GM21381 (cell line): Measurements from ENCODE around the gene CCKAR.
"Not testable (repeated sequence)": the region's sequence is repeated elsewhere in the genome, so short reads cannot be mapped to it uniquely, and the experiment has no call there.

Source experiments
- ATAC-seq: cut with Tn5 transposase; IDR thresholded peaks from one replicate; pipeline ENCODE4 v1.9.1; 2021; ENCODE audit warnings: mild to moderate bottlenecking, moderate library complexity; ENCODE audit not compliant: unreplicated experiment

CCKAR gene, protein sequence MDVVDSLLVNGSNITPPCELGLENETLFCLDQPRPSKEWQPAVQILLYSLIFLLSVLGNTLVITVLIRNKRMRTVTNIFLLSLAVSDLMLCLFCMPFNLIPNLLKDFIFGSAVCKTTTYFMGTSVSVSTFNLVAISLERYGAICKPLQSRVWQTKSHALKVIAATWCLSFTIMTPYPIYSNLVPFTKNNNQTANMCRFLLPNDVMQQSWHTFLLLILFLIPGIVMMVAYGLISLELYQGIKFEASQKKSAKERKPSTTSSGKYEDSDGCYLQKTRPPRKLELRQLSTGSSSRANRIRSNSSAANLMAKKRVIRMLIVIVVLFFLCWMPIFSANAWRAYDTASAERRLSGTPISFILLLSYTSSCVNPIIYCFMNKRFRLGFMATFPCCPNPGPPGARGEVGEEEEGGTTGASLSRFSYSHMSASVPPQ

DNA sequence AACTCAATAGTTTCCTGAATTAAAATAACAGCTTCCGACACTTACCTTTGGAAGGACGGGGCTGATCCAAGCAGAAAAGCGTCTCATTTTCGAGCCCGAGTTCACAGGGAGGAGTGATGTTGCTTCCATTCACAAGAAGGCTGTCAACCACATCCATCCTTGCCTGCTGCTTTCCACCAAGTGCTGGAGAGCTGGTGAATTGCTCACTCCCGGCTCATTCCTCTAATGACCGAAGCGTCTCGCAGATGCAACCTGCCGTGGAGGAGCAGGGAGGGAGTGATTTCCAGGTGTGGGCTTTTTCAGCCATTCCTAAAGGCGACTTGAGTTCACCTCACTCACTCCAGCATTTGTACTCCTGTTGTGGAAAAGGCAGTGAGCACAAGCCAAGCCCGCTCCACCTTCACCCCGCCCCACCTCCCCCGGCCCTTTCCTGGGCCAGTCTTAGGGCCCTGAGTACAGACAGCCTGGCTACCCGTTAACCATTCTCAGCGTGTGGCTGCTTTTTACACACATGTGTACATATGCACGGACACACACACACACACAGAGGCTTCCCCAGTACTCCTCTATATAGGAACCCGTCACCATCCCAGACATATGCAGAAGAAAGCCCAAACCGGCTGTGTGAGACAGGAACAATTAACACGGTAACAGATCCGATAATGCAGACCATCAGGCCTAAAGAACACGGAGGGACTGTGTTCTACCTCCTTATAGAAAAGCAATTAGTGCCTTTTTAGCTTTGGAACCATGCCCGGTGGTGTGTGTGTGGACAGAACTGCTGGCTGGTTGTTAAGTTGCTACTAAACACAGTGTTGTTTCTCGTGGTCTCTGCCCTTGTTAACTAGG lies at the start of gene CCKAR:
TSS of gene CCKAR (minus strand) at position 374 of the 849 bp plus-strand sequence. CDS start at position 157, 217 bp downstream.
- ATAC-seq = no peak

DNA sequence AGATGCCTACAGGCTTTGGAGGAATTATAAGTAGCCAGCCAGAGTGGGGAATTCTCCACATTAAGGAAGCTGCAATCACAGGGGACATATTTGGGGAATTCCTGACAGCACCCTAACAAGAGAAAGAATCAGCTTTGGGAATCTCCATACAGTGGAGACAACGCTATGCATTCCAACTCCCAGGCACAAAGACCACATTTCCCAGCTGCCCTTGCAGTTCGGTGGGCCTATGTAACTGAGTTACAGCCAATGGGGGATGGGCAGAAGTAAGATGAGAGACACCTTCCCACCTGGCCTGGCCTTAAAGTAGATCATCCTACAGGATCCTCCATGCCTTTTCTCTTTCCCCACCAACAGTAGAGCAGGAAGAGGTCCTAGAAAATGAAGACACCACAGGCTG lies 43.4 kb upstream of the CCKAR start:
- no peak for ATAC-seq

DNA sequence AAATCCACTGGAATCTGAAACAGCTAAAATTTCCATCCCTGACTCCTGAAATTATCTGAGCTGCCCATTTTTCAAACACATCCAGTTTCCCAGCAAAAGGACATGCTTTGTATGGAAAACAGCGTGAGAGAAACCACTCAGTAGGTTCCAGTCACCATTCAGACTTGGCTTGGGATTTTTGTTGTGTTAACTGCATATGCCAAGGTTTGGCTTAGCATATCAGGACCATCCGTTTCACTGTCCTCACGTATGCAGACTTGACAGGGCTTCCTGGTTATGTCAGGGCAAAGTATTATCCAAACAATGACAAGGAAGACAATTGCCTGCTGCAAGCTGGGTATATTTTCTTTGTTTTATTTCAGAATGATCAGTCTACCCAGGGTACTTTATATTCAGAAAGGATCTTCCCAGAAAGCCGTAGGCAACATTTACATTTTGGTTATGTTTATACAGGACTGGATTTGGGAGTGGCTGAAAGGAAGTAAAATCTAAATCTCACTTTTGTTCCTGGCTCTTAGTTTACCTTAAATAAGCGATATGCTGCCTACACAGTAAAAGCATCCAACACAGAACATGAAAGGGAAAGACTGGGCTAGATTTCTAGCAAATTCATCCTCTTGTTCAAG lies 41.3 kb upstream of the CCKAR start:
- ATAC-seq = no peak

DNA sequence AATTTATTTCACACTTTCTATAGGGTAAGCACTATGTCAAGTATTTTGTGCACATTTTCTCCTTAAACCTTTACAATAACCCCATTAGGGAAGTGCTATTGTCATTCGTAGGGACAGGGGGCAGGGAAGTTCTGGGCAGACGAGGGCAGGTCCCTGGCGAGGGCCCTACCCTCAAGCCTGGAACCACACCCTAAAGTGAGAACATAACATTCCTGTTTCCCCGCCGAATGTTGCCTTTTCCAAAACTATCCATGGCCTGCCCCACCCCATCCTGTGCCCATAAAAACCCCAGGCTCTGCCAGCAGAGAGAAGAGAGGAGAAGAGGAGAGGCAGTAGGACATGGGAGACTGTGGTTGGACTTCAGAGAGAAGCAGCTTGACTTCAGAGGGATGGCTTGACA lies 39.8 kb upstream of the CCKAR start:
- no peak for ATAC-seq

DNA sequence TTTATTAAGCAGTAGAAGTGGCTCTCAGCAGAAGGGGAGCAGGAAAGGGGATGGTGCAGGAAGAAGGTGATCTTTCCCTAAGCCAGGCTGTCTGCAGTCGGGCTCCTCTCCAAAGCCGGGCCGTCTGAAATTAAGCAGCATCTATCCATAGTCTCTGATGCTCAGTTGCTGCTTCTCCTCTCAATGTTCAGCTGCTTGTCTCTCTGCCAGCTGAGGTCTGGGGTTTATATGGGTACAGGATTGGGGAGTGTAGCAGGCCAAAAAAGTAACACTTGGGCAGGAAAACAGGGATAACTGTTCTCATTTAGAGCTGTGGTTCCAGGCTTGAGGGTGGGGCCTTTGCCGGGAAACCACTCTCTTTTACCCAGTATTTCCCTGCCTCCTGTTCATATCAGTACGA lies 39.2 kb upstream of the CCKAR start:
- ATAC-seq = no peak

DNA sequence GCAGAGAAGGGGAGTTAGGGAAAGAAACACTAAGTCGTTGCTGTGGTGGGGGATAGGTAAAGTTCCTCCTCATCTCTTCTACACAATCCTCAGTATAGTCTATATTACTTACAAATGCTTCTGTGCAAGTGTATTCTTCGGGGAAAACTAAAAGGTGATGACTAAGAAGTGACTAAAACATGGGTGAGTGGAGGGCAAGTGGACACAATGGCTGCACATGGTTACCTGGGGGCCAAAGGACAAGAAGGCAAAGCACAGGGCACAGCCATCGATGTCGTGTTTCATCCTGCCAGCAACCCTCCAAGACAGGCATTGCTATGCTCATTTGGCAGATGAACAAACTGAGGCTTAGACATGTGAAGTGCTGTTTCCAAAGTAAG lies 35.5 kb upstream of the CCKAR start:
- ATAC-seq = no peak

DNA sequence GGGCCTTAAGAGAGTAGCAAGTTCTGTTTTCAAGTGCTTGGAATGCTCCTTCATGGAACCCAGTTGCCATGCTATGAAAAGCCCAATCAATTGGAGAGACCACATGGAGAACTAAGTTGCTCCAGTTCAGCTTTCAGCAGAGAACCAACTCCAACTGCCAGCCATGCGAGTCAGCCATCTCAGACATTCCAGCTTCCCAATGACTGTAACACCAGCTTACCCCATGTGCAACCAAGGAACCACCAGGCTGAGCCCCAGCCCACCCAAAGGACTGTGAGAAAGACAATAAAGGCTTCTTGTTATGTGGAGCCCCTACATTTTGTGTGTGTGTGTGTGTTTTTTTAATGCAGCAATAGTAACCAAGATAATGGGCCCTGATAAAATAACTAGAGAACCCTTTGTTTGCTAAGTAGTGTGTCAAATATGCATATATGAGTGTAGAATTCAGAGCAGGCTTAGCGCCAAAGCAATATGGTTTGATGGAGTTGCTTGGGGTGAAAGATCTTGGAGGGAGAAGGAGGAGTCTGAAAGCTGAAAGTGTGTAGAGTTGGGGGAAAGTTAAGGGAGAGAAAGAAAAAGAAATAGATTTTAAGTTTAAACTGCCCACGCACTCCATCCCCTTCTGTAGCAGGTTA lies 35.0 kb upstream of the CCKAR start:
- ATAC-seq = no peak

DNA sequence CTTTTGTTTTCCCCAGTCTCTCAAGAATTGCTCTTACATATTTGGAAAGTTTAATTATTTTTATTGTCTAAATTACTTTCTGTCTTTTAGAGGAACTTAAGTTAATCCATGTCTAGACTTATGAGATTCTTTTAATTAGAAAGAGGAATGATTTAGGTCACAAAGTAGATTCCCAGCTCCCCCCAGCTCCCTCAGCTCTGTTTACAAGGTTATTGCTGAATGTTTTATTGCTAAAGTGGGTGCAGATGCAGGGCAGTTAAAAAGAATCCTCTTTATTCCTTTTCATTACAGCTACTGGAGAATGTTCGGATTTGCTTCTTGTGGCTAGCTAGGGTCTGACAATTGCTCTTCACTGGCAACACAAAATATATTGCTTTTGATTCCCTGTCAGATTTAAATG lies 33.7 kb upstream of the CCKAR start:
- ATAC-seq = no peak

DNA sequence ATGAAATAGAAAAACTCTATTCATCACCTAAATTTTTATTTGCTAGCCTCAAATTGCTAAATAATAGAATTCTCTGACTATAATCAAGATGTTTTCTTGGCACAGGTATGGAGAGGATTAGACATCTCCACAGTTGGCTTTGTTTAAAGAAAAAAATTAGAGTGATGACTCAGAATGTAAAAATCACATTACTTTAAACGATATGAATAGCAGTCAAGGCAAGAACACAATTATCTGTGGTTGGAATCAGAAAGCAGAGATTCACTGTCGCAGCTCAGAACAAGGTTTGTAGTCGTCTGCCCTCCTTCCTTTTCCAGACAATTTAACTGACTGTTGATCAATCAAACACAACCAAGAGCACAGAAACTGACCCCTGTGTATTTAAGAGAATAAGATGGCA lies 32.2 kb upstream of the CCKAR start:
- ATAC-seq = no peak

DNA sequence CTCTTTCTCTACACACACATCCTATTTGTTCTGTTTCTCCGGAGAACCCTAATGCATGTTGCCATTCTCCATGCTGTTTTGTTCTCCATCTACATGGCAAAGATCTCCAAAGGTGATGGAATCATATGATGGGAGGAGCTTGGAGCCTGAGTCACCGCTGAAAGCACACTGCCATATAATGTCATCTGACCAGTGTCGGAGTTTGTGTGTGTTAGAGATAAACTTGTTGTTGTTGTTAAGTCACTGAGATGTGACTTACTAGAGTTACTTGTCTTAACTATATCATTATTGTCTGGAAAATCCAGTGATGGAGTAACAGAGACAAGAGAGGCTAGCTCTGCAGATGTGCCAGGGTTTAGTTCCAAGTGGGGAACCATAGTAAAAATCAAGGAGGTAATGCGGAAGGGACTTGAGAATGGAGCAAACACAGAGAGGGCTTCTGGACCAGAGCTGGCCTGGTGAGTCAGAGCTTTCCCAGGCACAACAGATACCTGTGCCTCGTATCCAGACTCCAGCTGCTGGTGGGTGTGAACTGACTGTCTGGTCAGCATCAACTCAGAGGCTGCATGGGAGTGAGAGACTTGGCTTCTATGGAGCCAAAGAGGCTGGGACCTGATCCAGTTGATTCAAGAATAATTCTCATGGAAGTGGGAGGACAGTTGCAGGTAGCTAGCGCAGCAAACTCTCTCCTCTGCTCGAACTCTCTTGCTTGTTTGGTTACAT lies 30.6 kb upstream of the CCKAR start:
- no peak for ATAC-seq

DNA sequence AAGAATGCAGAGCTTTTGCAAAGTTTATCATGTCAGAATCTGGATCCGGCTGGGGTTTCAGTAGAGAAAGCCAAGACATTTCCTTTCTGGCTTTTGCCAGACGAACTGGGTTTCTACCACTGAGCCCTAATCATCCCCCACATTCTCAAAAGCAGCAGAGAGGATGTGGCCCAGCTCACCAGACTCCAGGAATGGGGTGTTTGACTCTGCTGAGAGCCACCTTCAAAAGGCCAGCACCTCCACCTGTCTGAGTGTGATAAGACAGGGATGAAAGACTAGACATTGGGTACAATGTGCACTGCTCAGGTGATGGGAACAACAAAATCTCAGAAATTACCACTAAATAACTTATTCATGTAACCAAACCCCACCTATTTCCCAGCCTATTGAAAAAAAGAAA lies 25.7 kb upstream of the CCKAR start:
- ATAC-seq = no peak

DNA sequence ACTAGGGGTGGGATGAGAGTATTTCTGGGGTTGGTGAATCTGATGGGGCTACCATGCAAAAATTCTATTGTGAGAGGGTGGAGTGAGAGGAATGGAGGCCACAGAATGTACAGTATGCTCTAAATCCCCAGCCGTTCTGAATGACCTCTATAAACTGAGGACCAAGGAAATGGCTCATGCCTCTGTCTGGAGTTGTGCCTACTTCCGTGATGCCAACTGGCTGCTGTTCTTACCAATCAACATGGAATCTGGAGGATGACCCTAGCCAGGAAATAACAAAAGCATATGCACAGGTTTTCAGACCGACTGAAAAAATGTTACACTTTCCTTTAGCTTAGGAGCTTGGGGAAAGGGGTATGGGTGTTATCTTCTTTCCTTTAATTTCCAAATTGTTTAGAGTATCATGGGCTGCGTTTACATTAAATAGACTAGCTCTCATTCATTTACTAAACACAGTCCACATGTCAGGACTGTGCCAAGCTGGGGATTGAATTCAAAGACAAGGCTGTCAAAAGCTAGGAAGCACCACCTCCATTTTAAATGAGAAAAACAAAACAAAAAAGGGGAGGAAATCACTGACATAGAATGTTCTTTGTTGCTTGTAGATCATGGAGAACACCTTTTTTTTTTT lies 20.2 kb upstream of the CCKAR start:
- ATAC-seq = no peak

DNA sequence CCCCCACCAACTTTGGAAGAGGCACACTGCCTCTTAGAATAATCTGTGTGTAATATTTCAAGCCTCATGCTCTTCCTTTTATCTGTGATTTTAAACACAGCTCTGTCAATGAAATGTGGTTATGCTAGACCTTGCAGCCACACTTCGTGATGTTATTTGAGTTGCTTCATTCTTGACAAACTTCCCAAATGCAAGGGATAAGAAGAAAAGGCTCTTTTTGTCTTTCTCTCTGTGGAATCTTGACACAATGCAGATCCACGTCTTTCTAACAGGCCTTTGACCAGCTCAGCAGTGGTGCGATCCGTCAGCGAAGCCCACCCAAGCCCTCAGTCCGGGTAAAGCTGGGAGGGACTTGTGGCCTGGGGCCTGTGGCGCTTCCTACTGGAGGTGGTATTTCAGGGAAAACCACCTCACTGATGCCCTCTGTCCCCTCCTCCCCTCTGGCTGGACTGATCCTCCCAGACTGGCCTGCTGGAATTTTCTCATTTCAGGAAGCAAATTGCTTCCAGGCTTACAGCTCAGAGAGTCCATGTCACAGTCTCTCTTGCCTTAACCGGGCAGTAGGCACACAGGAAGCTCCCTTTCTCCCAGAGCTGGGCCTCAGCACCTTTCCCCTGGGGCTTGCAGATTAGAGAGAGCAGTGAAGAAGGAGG lies 19.5 kb upstream of the CCKAR start:
- ATAC-seq = no peak

DNA sequence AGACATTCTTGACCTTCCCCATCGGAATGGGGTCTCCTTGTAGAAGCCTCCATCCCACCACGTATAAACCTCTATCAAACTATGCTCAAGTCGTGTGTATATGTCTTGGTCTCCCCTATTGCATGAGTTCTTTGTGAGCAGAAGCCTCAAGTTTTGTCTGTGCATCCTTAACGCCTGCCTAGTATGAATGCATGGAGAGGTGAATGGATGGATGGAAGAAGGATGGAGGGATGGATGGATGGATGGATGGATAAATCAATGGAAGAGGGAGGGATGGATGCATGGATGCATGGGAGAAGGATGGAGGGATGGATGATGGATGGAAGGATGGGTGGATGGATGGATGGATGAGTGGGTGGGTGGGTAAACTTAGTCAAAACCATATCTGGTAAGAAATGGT lies 17.0 kb upstream of the CCKAR start:
- ATAC-seq = no peak

DNA sequence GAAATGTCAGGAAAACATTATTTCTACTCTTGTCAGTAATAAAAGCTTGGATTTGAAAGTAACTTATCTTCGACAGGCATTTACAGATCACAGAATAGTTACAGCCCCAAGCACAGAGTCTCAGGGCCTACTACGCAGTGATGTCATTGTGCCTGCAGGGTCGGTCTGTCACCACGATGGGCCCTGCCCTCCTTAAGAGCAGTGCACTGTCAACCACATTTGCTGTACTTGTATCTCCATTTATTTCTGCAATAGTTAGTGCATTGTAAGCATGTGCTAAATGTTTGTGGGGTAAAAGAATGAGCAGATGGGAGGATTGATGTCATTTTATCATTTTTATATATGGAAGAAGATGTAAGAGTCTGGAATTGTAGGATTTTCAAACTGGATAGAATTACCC lies 13.6 kb upstream of the CCKAR start:
- ATAC-seq = no peak

DNA sequence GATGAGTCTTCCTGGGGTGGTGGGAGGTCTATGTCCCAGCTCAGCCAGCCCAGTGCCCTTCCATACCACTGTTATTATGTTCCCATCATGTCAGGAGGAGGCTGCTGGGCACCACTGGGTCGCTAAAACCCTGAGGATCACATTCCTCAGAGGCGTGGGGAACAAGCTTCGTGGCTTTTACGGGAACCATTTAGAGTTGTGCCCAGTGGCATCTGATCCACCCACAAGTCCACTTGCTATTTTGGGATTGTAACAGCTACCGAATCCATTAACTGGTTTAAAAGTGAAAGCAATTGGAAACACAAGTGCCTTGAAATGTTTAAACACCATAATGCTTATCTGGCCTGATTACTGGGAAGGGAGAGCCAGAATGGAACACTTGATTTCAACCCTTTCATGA lies 13.1 kb upstream of the CCKAR start:
- no peak for ATAC-seq

DNA sequence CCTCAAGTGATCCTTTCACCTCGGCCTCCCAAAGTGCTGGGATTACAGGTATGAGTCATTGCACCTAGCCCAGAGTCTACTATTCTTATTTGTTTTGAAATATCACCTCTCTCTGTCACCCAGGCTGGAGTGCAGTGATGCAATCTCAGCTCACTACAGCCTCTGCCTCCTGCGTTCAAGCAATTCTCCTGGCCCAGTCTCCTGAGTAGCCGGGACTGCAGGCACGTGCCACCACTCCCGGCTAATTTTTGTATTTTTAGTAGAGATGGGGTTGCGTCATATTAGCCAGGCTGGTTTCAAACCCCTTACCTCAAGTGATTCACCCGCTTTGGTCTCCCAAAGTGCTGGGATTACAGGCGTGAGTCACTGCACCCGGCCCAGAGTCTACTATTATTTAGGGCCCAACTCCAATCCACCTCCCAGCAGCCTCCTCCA lies 10.3 kb upstream of the CCKAR start:
- not testable (repeated sequence) for ATAC-seq

DNA sequence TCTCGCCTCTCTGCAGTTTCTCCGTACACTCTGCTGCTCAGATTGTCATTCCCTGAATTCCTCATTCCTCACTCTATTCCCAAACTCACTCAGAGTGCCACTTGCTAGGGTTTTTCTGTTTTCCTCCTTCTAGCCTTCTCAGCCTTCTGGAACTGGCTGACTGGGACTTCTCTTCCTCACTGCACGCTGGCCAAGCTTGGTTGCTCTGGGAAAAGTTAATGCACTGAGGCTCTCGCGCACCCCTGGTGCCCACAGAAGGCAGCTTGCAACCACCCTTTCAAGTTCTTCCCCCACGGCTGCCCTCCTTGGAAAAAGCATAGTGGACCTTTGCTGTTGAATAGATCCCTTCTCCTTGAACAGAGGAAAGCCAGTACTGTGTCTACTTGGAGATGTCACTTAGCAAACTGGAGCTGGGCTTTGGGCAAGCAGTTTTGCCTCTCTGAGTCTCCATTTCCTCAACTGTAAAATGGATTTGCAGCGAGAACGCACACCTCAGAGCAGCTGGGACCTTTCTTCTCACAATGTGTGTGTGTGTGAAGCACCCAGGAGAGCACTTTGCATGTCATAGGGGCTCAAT lies 6.0 kb upstream of the CCKAR start:
- no peak for ATAC-seq

DNA sequence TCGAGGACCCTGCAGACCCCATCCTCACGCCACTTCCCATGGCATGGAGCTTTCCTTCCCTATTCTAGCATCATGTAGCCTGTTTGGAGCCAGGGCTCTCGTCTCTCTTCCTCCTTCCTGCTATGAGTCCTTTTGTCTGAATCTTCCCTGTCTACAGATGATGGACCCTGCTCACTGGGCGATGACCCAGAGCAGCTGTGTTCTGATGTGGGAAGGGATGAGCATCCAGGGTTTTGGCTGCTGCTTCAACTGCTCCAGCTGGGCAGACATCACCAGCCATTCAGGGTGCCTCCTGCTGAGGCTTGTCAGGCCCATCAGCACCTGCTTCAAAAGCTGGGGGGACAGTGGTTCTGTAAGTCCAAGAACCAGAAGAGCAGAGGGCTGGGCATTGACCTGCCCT lies 3.2 kb upstream of the CCKAR start:
- no peak for ATAC-seq
